Suppressor macrophage (primary cell): ENCODE results near the gene TOP1.

Experiments
- DNase-seq, 4 experiments: peaks; one replicate each; pipeline ENCODE4 v3.0.0-alpha.2; 2020 to 2022

Gene TOP1

GRCh38 chr20:41169791-41170351 is 141.2 kb downstream of the TOP1 start:
- DNase-seq: no peak

DNA sequence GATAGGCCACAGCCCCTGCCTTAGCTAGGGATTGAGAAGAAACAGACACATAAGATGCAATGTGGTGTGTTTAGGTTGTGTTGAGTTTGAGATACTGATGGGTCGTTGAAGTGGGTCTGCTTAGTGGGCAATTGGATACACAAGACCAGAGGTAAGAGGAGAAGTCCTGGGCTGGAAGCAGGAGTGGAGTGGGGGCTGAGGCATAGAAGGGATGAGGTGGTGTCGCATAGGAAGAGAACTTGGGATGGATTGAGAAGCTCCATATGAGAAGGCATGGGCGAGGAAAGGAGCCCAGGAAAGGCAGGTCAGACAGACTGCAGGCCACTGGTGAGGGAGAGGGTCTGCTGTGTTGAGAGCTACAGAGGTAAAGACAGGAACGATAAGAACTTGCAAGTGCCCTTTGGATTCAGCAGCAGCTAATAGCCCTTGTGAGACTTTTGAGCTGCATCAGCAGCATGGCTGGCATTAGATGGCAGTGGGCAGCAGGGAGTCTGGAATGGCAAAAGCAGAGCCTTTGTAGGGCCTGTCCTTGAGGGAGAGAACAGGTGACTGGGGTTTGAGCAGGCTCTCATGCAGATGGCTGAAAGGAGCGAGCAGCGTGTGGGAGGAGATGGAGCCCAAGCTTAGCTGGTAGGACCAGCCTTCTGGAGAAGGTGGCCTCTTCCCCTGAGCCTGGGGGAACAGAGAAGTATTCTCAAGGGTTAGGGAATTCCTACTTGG is 141.9 kb downstream of the TOP1 start:
- no peak for DNase-seq

GRCh38 chr20:41171736-41172295 is 143.2 kb downstream of the TOP1 start:
- DNase-seq: no peak

GRCh38 chr20:41172296-41173140 is 143.9 kb downstream of the TOP1 start:
- peak in 1 of 4 experiments; percentile 1 for DNase-seq

- DNase-seq: peak; percentile 61 to 83 (median 80)
Observed at GRCh38 chr20:41173161-41173721, 144.6 kb downstream of the TOP1 start.

DNA sequence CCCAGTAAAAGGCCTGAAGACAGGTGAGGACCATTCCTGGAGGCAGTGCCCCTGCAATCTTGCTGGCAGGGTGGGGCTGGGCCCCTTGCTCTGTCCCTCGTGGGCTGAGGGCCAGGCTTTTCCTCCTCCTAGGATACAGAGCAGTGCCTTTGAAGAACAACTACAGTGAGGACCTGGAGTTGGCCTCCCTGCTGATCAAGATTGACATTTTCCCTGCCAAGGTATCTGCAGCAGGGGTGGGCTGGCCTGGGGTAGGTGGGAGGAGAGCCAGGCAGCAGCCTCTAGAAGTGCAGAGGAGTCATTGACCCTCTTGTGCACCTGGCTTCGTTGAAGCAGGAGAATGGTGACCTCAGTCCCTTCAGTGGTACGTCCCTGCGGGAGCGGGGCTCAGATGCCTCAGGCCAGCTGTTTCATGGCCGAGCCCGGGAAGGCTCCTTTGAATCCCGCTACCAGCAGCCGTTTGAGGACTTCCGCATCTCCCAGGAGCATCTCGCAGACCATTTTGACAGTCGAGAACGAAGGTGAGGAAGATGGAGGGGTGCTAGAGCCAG is 145.2 kb downstream of the TOP1 start:
- DNase-seq: no peak
